GM18498 (cell line): Measurements from ENCODE around the gene CRY1.
"Not testable (repeated sequence)": the region's sequence is repeated elsewhere in the genome, so short reads cannot be mapped to it uniquely, and the experiment has no call there.

Source experiments
- ATAC-seq: cut with Tn5 transposase; IDR thresholded peaks from one replicate; pipeline ENCODE4 v1.9.1; 2021; ENCODE audit warnings: mild to moderate bottlenecking, moderate library complexity; ENCODE audit not compliant: unreplicated experiment

Gene CRY1

DNA sequence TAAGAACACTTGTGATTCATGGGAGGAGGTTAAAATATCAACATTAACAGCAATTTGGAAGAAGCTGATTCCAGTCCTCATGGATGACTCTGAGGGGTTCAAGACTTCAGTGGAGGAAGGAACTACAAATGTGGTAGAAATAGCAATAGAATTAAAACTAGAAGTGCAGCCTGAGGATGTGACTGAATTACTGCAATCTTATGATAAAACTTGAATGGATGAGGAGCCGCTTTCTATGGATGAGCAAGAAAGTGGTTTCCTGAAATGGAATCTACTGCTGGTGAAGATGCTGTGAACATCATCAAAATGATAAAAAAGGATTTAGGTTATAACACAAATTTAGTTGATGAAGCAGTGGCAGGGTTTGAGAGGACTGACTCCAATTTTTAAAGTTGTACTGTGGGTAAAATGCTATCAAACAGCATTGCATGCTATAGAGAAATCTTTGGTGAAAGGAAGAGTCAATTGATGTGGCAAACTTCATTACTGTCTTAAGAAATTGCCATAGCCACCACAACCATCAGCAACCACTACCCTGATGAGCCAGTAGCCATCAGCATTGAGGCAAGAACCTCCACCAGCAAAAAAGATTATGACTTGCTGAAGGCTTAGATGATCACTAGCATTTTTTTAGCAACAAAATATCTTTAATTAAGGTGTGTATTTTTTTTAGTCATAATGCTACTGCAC, 80.5 kb downstream of the CRY1 start:
- no peak for ATAC-seq

- no peak for ATAC-seq
Measured at GRCh38 chr12:107011519-107011918, 81.8 kb downstream of the CRY1 start.

DNA sequence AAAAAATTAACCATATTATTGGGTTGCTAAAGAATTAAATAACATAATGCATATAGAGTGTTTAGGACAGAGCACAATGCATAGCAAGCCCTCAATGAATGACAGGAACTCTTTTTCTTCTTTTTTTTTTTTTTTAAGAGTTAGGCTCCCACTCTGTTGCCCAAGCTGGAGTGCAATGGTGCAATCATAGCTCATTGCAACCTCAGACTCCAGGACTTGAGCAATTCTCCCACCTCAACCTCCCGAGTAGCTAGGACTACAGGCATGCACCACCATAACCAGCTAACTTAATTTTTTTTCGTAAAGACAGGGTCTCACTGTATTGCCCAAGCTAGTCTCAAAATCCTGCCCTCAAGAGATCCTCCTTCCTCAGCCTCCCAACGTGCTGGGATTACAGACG, 85.9 kb downstream of the CRY1 start:
- ATAC-seq = no peak

- not testable (repeated sequence) for ATAC-seq
Measured at GRCh38 chr12:107002665-107003064, 90.7 kb downstream of the CRY1 start.

GRCh38 chr12:106999446-106999845, 93.9 kb downstream of the CRY1 start:
- no peak for ATAC-seq

DNA sequence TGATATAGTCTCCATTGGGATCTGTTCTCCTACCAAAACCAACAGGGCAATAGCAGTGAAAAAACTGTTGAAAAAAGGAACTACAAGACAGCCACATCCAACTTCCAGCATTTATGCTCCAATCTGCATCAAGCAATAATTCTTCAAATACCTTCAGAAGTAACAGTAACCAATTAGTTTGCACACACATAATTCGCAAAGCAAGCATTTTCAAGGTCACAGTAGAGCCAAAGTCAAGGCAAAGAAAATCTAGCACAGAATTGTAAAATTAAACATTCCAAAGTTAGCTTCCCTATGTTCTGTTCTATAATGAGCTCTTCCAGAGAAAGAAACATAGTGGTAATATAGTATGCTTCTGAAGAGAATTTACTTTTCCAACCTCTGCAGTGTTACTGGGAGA, 95.4 kb downstream of the CRY1 start:
- no peak for ATAC-seq

DNA sequence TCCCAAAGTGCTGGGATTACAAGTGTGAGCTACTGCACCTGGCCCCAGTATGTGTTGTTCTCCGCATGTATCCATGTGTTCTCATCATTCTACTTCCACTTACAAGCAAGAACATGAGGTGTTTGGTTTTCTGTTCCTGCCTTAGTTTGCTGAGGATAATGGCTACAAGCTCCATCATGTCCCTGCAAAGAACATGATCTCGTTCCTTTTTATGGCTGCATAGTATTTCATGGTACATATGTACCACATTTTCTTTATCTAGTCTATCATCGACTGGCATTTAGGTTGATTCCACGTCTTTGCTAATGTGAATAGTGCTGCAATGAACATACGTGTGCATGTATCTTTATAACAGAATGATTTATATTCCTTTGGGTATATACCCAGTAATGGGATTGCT, 97.2 kb downstream of the CRY1 start:
- not testable (repeated sequence) for ATAC-seq

GRCh38 chr12:106994579-106995220, 98.6 kb downstream of the CRY1 start:
- ATAC-seq = no peak

GRCh38 chr12:106987846-106988245, 105.5 kb downstream of the CRY1 start:
- ATAC-seq = no peak

- ATAC-seq = peak; percentile 95
Measured at GRCh38 chr12:106986625-106987389, 106.5 kb downstream of the CRY1 start, which contains the start of gene MTERF2. Gene MTERF2 (minus strand): TSS chr12:106987146. CDS start chr12:106978714, 8,432 bp downstream.

DNA sequence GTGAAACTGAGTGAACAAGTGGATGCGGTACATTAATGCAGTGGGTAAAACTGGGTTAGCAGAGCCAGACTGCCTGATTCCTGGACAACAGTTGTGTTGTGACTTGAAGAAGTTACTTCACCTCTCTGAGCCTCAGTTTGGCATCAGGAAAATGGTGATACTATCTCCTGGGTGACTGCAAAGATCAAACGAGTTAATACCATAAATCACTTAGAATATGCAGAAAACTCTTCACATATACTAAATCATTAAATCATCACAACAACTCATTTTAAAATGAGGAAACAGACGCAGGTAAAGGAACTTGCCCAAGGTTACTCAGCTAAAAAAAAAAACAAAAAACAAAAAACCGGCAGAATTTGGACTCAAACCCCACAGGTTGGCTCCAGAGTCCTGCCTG, 107.2 kb downstream of the CRY1 start:
- ATAC-seq = no peak

GRCh38 chr12:106985479-106985878, 107.9 kb downstream of the CRY1 start:
- ATAC-seq = no peak

GRCh38 chr12:106984588-106985137, 108.7 kb downstream of the CRY1 start:
- no peak for ATAC-seq

DNA sequence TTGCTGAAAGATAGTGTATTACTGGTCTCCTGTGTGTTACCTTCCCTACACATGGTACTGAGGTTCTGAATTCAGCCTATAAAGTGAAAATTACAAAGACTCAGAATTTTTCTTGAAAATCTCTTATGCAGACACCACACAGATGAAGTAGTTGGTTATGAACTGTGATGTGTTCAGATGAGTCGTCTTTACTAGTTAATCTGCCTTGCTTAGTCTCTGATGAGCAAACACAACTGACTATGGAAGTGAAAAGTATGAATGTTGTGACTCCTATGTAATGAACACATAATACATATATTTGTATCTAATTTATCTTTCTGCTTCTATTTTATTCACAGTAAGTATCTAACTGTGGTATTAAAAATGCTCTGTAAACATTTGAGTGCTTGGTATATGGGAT, 111.1 kb downstream of the CRY1 start:
- no peak for ATAC-seq

DNA sequence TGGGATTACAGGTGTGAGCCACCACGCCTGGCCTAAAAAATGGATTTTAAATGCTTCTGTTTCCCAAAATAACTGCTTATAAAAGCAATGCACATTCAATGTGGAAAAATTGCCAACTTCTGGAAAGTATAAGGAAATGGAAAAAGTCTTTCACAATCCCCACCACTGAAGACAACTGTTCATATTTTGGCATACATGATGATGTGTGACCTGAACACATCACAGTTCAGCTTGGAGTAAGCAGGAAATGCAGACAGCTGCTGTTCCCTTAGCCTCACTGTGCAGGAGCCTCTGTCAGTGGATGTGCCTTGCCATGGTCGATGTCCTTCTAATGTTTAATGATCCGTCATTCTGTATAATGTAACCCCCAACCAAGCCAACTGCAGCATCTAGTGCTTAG, 111.6 kb downstream of the CRY1 start:
- ATAC-seq = no peak

DNA sequence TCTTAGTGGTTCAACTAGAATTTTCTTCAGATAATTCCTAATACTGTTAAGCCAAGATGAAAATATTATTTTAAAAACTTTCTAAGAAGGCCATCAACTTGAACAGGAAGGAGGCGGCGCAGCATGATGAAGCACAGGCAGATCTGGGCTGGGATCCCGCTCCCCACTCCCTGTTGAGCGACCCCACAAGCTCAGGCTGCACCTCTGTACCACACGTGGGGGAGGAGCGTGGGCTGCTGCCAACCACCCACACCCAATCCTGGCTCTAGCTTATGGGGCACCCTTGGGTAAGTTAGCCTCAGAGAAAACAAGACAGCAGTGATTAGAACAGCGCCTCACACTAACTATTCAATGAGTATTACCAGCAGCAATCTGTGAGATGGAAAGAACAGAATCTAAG, 112.4 kb downstream of the CRY1 start:
- no peak for ATAC-seq

- no peak for ATAC-seq
Measured at GRCh38 chr12:106978035-106978800, 115.1 kb downstream of the CRY1 start.

GRCh38 chr12:106976668-106977067, 116.7 kb downstream of the CRY1 start:
- ATAC-seq = no peak

GRCh38 chr12:106975993-106976658, 117.2 kb downstream of the CRY1 start:
- no peak for ATAC-seq

DNA sequence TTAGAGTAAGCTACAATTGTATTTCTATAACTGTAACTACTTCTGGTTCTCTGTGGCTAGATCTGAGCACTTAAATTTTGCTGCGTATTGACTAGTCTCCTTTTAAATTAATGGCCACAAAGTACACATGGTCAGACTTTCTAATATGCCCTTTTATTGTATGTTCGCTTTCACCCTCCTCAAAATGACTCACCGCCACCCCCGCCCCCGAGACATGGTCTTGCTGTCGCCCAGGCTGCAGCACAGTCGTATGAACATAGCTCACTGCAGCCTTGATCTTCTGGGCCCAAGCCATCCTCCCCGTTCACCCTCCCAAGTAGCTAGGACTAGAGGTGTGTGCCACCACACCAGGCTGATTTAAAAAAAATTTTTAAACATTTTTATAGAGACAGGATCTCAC, 118.3 kb downstream of the CRY1 start:
- no peak for ATAC-seq
